Measurements from ENCODE around the gene HK2.
"Not testable (repeated sequence)": the region's sequence is repeated elsewhere in the genome, so short reads cannot be mapped to it uniquely, and the experiment has no call there.

Gene HK2

GRCh38 chr2:74821177-74822126 is 12.5 kb upstream of the HK2 start:
- peaks cover 2% of the 10 kb centered on the region for H3K36me3 Mint-ChIP-seq (ENCODE audit: insufficient read depth)
- peaks cover 10% of the 10 kb centered on the region for H3K27me3 Mint-ChIP-seq
- no peaks in the 10 kb centered on the region for H3K9me3 Mint-ChIP-seq
- H3K4me1 Mint-ChIP-seq: no peaks in the 10 kb centered on the region
- ATAC-seq (replicated peaks; ENCODE audit: extremely low read depth, poor library complexity, severe bottlenecking): no peak
- no peak overlapping the region for H3K4me3 Mint-ChIP-seq
- DNase-seq (ENCODE audit: low spot score in 2 of 2): no peak
- no peak overlapping the region for H3K27ac Mint-ChIP-seq (ENCODE audit: low read depth)

- Mint-ChIP-seq H3K27ac (ENCODE audit: low read depth) (no peak overlapping the region), H3K36me3 (ENCODE audit: insufficient read depth) (peaks cover 2% of the 10 kb centered on the region), H3K9me3 (no peaks in the 10 kb centered on the region), H3K27me3 (no peaks in the 10 kb centered on the region), H3K4me3 (no peak overlapping the region), H3K4me1 (no peaks in the 10 kb centered on the region)
- ATAC-seq (replicated peaks; ENCODE audit: extremely low read depth, poor library complexity, severe bottlenecking): no peak
- DNase-seq (ENCODE audit: low spot score in 2 of 2): no peak
Observed at GRCh38 chr2:74822771-74823566, 11.0 kb upstream of the HK2 start.

GRCh38 chr2:74824679-74825078 is 9.2 kb upstream of the HK2 start:
- Mint-ChIP-seq H3K4me3 (no peak overlapping the region), H3K36me3 (ENCODE audit: insufficient read depth) (peaks cover 2% of the 10 kb centered on the region), H3K27me3 (no peaks in the 10 kb centered on the region), H3K4me1 (no peaks in the 10 kb centered on the region), H3K9me3 (no peaks in the 10 kb centered on the region), H3K27ac (ENCODE audit: low read depth) (no peak overlapping the region)
- DNase-seq (ENCODE audit: low spot score in 2 of 2) (no peak), ATAC-seq (replicated peaks; ENCODE audit: extremely low read depth, poor library complexity, severe bottlenecking) (no peak)

- ATAC-seq (replicated peaks; ENCODE audit: extremely low read depth, poor library complexity, severe bottlenecking) (no peak), DNase-seq (ENCODE audit: low spot score in 2 of 2) (no peak)
- Mint-ChIP-seq H3K27me3 (peaks cover 17% of the 10 kb centered on the region), H3K27ac (ENCODE audit: low read depth) (no peak overlapping the region), H3K36me3 (ENCODE audit: insufficient read depth) (peaks cover 2% of the 10 kb centered on the region), H3K9me3 (no peaks in the 10 kb centered on the region), H3K4me3 (no peak overlapping the region), H3K4me1 (no peaks in the 10 kb centered on the region)
Observed at GRCh38 chr2:74828543-74828942, 5.4 kb upstream of the HK2 start.

GRCh38 chr2:74831693-74832530 is 2.0 kb upstream of the HK2 start:
- no peak overlapping the region for H3K4me3 Mint-ChIP-seq
- H3K27me3 Mint-ChIP-seq: peaks cover 32% of the 10 kb centered on the region
- no peak for ATAC-seq (replicated peaks; ENCODE audit: extremely low read depth, poor library complexity, severe bottlenecking)
- H3K4me1 Mint-ChIP-seq: peaks cover 19% of the 10 kb centered on the region
- DNase-seq (ENCODE audit: low spot score in 2 of 2): no peak
- H3K36me3 Mint-ChIP-seq (ENCODE audit: insufficient read depth): peaks cover 2% of the 10 kb centered on the region
- no peaks in the 10 kb centered on the region for H3K9me3 Mint-ChIP-seq
- H3K27ac Mint-ChIP-seq (ENCODE audit: low read depth): no peak overlapping the region

GRCh38 chr2:74834234-74834791 is 386 bp downstream of the HK2 start:
- Mint-ChIP-seq H3K4me1 (peaks cover 30% of the 10 kb centered on the region), H3K27me3 (peaks cover 50% of the 10 kb centered on the region), H3K4me3 (peak overlapping the region; percentile 79)
- ATAC-seq (replicated peaks; ENCODE audit: extremely low read depth, poor library complexity, severe bottlenecking): peak; percentile 15
- DNase-seq (ENCODE audit: low spot score in 2 of 2); H3K27ac Mint-ChIP-seq (ENCODE audit: low read depth); H3K9me3 Mint-ChIP-seq; H3K36me3 Mint-ChIP-seq (ENCODE audit: insufficient read depth): not testable (repeated sequence)

GRCh38 chr2:74834792-74835755 is 1.1 kb downstream of the HK2 start:
- Mint-ChIP-seq H3K27me3 (peaks cover 50% of the 10 kb centered on the region), H3K9me3 (no peaks in the 10 kb centered on the region), H3K4me1 (peaks cover 30% of the 10 kb centered on the region), H3K27ac (ENCODE audit: low read depth) (no peak overlapping the region), H3K36me3 (ENCODE audit: insufficient read depth) (peaks cover 2% of the 10 kb centered on the region), H3K4me3 (peak overlapping the region; percentile 79)
- ATAC-seq (replicated peaks; ENCODE audit: extremely low read depth, poor library complexity, severe bottlenecking) (peak; percentile 14), DNase-seq (ENCODE audit: low spot score in 2 of 2) (peak in 1 of 2 donors; percentile 22)

GRCh38 chr2:74835831-74836674 is 2.1 kb downstream of the HK2 start:
- no peak overlapping the region for H3K27ac Mint-ChIP-seq (ENCODE audit: low read depth)
- peaks cover 2% of the 10 kb centered on the region for H3K36me3 Mint-ChIP-seq (ENCODE audit: insufficient read depth)
- DNase-seq (ENCODE audit: low spot score in 2 of 2): no peak
- H3K4me3 Mint-ChIP-seq: peak overlapping the region; percentile 79
- H3K4me1 Mint-ChIP-seq: peaks cover 33% of the 10 kb centered on the region
- ATAC-seq (replicated peaks; ENCODE audit: extremely low read depth, poor library complexity, severe bottlenecking): no peak
- no peaks in the 10 kb centered on the region for H3K9me3 Mint-ChIP-seq
- peaks cover 50% of the 10 kb centered on the region for H3K27me3 Mint-ChIP-seq

- Mint-ChIP-seq H3K4me3 (no peak overlapping the region), H3K36me3 (ENCODE audit: insufficient read depth) (peaks cover 2% of the 10 kb centered on the region), H3K27me3 (peaks cover 50% of the 10 kb centered on the region), H3K4me1 (peaks cover 41% of the 10 kb centered on the region), H3K27ac (ENCODE audit: low read depth) (no peak overlapping the region), H3K9me3 (no peaks in the 10 kb centered on the region)
- DNase-seq (ENCODE audit: low spot score in 2 of 2) (no peak), ATAC-seq (replicated peaks; ENCODE audit: extremely low read depth, poor library complexity, severe bottlenecking) (no peak)
Observed at GRCh38 chr2:74836675-74837401, 2.9 kb downstream of the HK2 start.

- Mint-ChIP-seq H3K27me3 (peaks cover 39% of the 10 kb centered on the region), H3K4me1 (peaks cover 35% of the 10 kb centered on the region), H3K9me3 (no peaks in the 10 kb centered on the region), H3K4me3 (no peak overlapping the region), H3K36me3 (ENCODE audit: insufficient read depth) (peaks cover 2% of the 10 kb centered on the region), H3K27ac (ENCODE audit: low read depth) (no peak overlapping the region)
- DNase-seq (ENCODE audit: low spot score in 2 of 2) (no peak), ATAC-seq (replicated peaks; ENCODE audit: extremely low read depth, poor library complexity, severe bottlenecking) (no peak)
Observed at GRCh38 chr2:74841641-74842040, 7.7 kb downstream of the HK2 start.

All from central memory CD8-positive, alpha-beta T cell (primary cell).